ENCODE results near the gene SORCS2. TPM values are rescaled to one million over a fixed set of nuclear protein-coding genes. Genes with fewer than 3 reads are reported as not detected.

The SORCS2 gene
- polyA plus RNA-seq, 3 donors, result 0.46 to 0.55 TPM; not detected in 1

GRCh38 chr4:7753931-7754465, 561.7 kb downstream of the SORCS2 start:
- H3K79me2 ChIP-seq (ENCODE audit: insufficient read depth, low read length), result no peaks in the 10 kb centered on the region
- 77% methylated on average over 12 of the region's 15 CpGs for WGBS (ENCODE audit: insufficient coverage)
- no peak overlapping the region for H3K27ac Mint-ChIP-seq

GRCh38 chr4:7754565-7755262, 562.4 kb downstream of the SORCS2 start:
- peaks cover 12 to 24% (median 18%) of the 10 kb centered on the region in 3 donors for H3K27me3 Mint-ChIP-seq (ENCODE audit: low read depth in 3 of 3)
- Histone ChIP-seq H3K27me3 (ENCODE audit: control insufficient read depth in 2 of 2, insufficient read depth in 2 of 2, low read length in 2 of 2) (no peaks in the 10 kb centered on the region), H2AFZ (ENCODE audit: insufficient read depth, low read depth, low read length, poor library complexity, severe bottlenecking) (no peak overlapping the region), H3K4me1 (ENCODE audit: control insufficient read depth in 1 of 2, insufficient read depth in 2 of 2, low read length in 2 of 2) (peaks cover 9 to 10% of the 10 kb centered on the region in 2 donors), H3K79me2 (ENCODE audit: insufficient read depth, low read length) (no peaks in the 10 kb centered on the region), H4K20me1 (ENCODE audit: insufficient read depth, low read length) (no peaks in the 10 kb centered on the region), H3K9me3 (replicated peaks in 1 of 2; ENCODE audit: control insufficient read depth in 1 of 2, insufficient read depth in 1 of 2, low read length in 2 of 2) (no peaks in the 10 kb centered on the region), H3K4me3 (replicated peaks in 1 of 3; ENCODE audit: low read depth in 2 of 3, low read length in 3 of 3) (no peak overlapping the region), H3K27ac (ENCODE audit: low read depth in 1 of 2, low read length in 2 of 2) (no peak overlapping the region), H3K36me3 (replicated peaks in 1 of 2; ENCODE audit: control insufficient read depth in 1 of 2, insufficient read depth in 2 of 2, low read length in 2 of 2) (no peaks in the 10 kb centered on the region), H3K9ac (ENCODE audit: insufficient read depth, low read length, poor library complexity, severe bottlenecking) (no peak overlapping the region), H3K4me2 (replicated peaks; ENCODE audit: extremely low read depth, low read length, poor library complexity, severe bottlenecking) (no peak overlapping the region)
- no peak overlapping the region for H3K27ac Mint-ChIP-seq
- peaks cover 0 to 1% (median 0%) of the 10 kb centered on the region in 7 donors for H3K9me3 Mint-ChIP-seq
- WGBS (ENCODE audit: insufficient coverage), result 89% methylated on average over 16 of the region's 21 CpGs
- H3K4me3 Mint-ChIP-seq, result no peak overlapping the region
- no peaks in the 10 kb centered on the region for H3K36me3 Mint-ChIP-seq
- H3K4me1 Mint-ChIP-seq, result peaks cover 16% of the 10 kb centered on the region
- intact Hi-C loops (cut with micrococcal nuclease), result no loop called here
- DNase-seq, result no peak
- no peak for TF ChIP-seq CTCF (IDR thresholded peaks at IDR 0.05)

More at GRCh38 chr4:7753931-7754465, 561.7 kb downstream of the SORCS2 start:
- H3K9ac ChIP-seq (ENCODE audit: insufficient read depth, low read length, poor library complexity, severe bottlenecking), result no peak overlapping the region
- H3K4me3 Mint-ChIP-seq, result no peak overlapping the region
- H4K20me1 ChIP-seq (ENCODE audit: insufficient read depth, low read length), result no peaks in the 10 kb centered on the region
- peaks cover 0 to 3% (median 0%) of the 10 kb centered on the region in 7 donors for H3K9me3 Mint-ChIP-seq
- intact Hi-C loops (cut with micrococcal nuclease), result no loop called here
- peaks cover 16 to 17% of the 10 kb centered on the region in 2 donors for H3K4me1 ChIP-seq (ENCODE audit: control insufficient read depth in 1 of 2, insufficient read depth in 2 of 2, low read length in 2 of 2)
- H3K36me3 Mint-ChIP-seq, result no peaks in the 10 kb centered on the region
- H3K27me3 ChIP-seq (ENCODE audit: control insufficient read depth in 2 of 2, insufficient read depth in 2 of 2, low read length in 2 of 2), result no peaks in the 10 kb centered on the region
- H3K9me3 ChIP-seq (replicated peaks in 1 of 2; ENCODE audit: control insufficient read depth in 1 of 2, insufficient read depth in 1 of 2, low read length in 2 of 2), result no peaks in the 10 kb centered on the region
- TF ChIP-seq CTCF (IDR thresholded peaks at IDR 0.05), result no peak
- no peak for DNase-seq
- H3K36me3 ChIP-seq (replicated peaks in 1 of 2; ENCODE audit: control insufficient read depth in 1 of 2, insufficient read depth in 2 of 2, low read length in 2 of 2), result no peaks in the 10 kb centered on the region
- H3K4me3 ChIP-seq (replicated peaks in 1 of 3; ENCODE audit: low read depth in 2 of 3, low read length in 3 of 3), result no peak overlapping the region
- no peak overlapping the region for H3K27ac ChIP-seq (ENCODE audit: low read depth in 1 of 2, low read length in 2 of 2)
- H2AFZ ChIP-seq (ENCODE audit: insufficient read depth, low read depth, low read length, poor library complexity, severe bottlenecking), result no peak overlapping the region
- peaks cover 12 to 21% (median 18%) of the 10 kb centered on the region in 3 donors for H3K27me3 Mint-ChIP-seq (ENCODE audit: low read depth in 3 of 3)
- no peak overlapping the region for H3K4me2 ChIP-seq (replicated peaks; ENCODE audit: extremely low read depth, low read length, poor library complexity, severe bottlenecking)
- peaks cover 19% of the 10 kb centered on the region for H3K4me1 Mint-ChIP-seq

Measured in CD14-positive monocyte (primary cell).